Ishikawa (cell line): ENCODE results near the gene RAP2A.

ENCODE experiments used
- CEBPB ChIP-seq: IDR thresholded peaks from 2 replicates; pipeline ENCODE4 v1.6.1; 2012
- CREB1 ChIP-seq: IDR thresholded peaks from 2 replicates; pipeline ENCODE4 v1.6.1; 2012; ENCODE audit warnings: low read depth
- EGR1 ChIP-seq: IDR thresholded peaks from 2 replicates; pipeline ENCODE4 v1.6.1; 2012
- EP300 ChIP-seq: IDR thresholded peaks from 2 replicates; pipeline ENCODE4 v1.6.1; 2012; ENCODE audit warnings: borderline replicate concordance
- FOXM1 ChIP-seq: IDR thresholded peaks from 2 replicates; pipeline ENCODE4 v1.6.1; 2012; ENCODE audit warnings: low read depth, borderline replicate concordance
- MAX ChIP-seq: IDR thresholded peaks from 2 replicates; pipeline ENCODE4 v1.6.1; 2012
- NFIC ChIP-seq: IDR thresholded peaks from 2 replicates; pipeline ENCODE4 v1.6.1; 2012
- RAD21 ChIP-seq: IDR thresholded peaks from 2 replicates; pipeline ENCODE4 v1.6.1; 2012; ENCODE audit warnings: low read depth
- REST ChIP-seq: IDR thresholded peaks from 2 replicates; pipeline ENCODE4 v1.6.1; 2012; ENCODE audit warnings: low read depth, mild to moderate bottlenecking
- TAF1 ChIP-seq: IDR thresholded peaks from 2 replicates; pipeline ENCODE4 v1.6.1; 2012; ENCODE audit warnings: low read depth, mild to moderate bottlenecking
- TCF12 ChIP-seq: IDR thresholded peaks from 2 replicates; pipeline ENCODE4 v1.6.1; 2012; ENCODE audit warnings: low read depth
- TEAD4 ChIP-seq: IDR thresholded peaks from 2 replicates; pipeline ENCODE4 v1.6.1; 2012
- USF1 ChIP-seq: IDR thresholded peaks from 2 replicates; pipeline ENCODE4 v1.6.1; 2012
- YY1 ChIP-seq: IDR thresholded peaks from 2 replicates; pipeline ENCODE4 v1.6.1; 2012; ENCODE audit warnings: low read depth
- ZBTB7A ChIP-seq: IDR thresholded peaks from 2 replicates; pipeline ENCODE4 v1.6.1; 2012; ENCODE audit warnings: low read depth

Gene RAP2A

GRCh38 chr13:97474349-97474980, 40.5 kb downstream of the RAP2A start:
- TF ChIP-seq USF1 (no peak), CEBPB (no peak), EGR1 (no peak), NFIC (no peak), TEAD4 (no peak), EP300 (no peak), MAX (no peak), ZBTB7A (no peak), CREB1 (no peak), TAF1 (no peak), RAD21 (no peak), FOXM1 (no peak), REST (no peak), YY1 (no peak), TCF12 (no peak)

GRCh38 chr13:97475011-97475410, 41.0 kb downstream of the RAP2A start:
- TF ChIP-seq YY1 = no peak
- no peak for TF ChIP-seq CEBPB
- TF ChIP-seq CREB1 = no peak
- TF ChIP-seq FOXM1 = no peak
- no peak for TF ChIP-seq NFIC
- TF ChIP-seq TEAD4 = no peak
- no peak for TF ChIP-seq REST

GRCh38 chr13:97477844-97478243, 43.9 kb downstream of the RAP2A start:
- no peak for TF ChIP-seq NFIC
- no peak for TF ChIP-seq TCF12
- no peak for TF ChIP-seq USF1
- no peak for TF ChIP-seq CEBPB
- no peak for TF ChIP-seq TEAD4
- TF ChIP-seq TAF1 = no peak
- no peak for TF ChIP-seq REST
- TF ChIP-seq MAX = no peak
- TF ChIP-seq YY1 = no peak
- no peak for TF ChIP-seq FOXM1
- no peak for TF ChIP-seq ZBTB7A
- TF ChIP-seq EP300 = no peak
- no peak for TF ChIP-seq RAD21
- no peak for TF ChIP-seq EGR1

GRCh38 chr13:97478247-97478646, 44.3 kb downstream of the RAP2A start:
- TF ChIP-seq TCF12 = no peak
- TF ChIP-seq USF1 = peak; percentile 63
- no peak for TF ChIP-seq TEAD4
